Mesodermal cell (in vitro differentiated cells): ENCODE results near the gene TNS3.

ENCODE experiments used
- H3K27ac ChIP-seq: 2 replicates; pipeline ENCODE4 v1.7.0; 2013; ENCODE audit warnings: mild to moderate bottlenecking, low read depth, low read length, moderate library complexity; ENCODE audit not compliant: severe bottlenecking
- H3K36me3 ChIP-seq: 2 replicates; pipeline ENCODE4 v1.7.1; 2013; ENCODE audit warnings: mild to moderate bottlenecking, low read length, moderate library complexity; ENCODE audit not compliant: control insufficient read depth, insufficient read depth
- H3K4me1 ChIP-seq: one replicate; pipeline ENCODE4 v1.7.1; 2013; ENCODE audit warnings: mild to moderate bottlenecking, low read length; ENCODE audit not compliant: insufficient read depth, control insufficient read depth, poor library complexity, severe bottlenecking
- H3K4me3 ChIP-seq: 2 replicates; pipeline ENCODE4 v1.7.0; 2013; ENCODE audit warnings: low read length, control low read depth, mild to moderate bottlenecking; ENCODE audit not compliant: insufficient read depth, poor library complexity, severe bottlenecking; ENCODE audit errors: extremely low read depth
- H3K9me3 ChIP-seq: 2 replicates; pipeline ENCODE4 v1.7.1; 2013; ENCODE audit warnings: mild to moderate bottlenecking, low read length, moderate library complexity; ENCODE audit not compliant: control insufficient read depth
- WGBS, 2 experiments: methylation state at CpG; one replicate each; pipeline ENCODE4 v1.1.5; 2013; ENCODE audit warnings: missing lambda C conversion rate in 2 of 2; ENCODE audit not compliant: insufficient coverage in 2 of 2; 5-methylcytosine and 5-hydroxymethylcytosine counted together

The TNS3 gene

DNA sequence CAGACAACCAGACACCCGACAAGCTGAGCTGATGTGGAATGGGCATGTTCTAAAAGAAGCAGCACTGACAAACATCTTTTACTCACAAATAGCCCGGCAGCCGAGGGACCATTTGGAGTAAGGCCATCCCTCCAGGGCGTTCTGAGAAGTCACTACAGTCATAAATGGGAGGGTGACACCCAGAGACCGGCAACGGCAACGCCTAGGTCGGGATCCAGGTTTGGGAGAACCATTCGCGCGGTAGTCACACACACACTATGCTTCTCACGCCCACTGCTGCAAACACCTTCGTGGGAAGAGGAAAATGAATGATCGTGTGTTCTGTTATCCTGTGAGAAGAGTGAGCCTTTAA, 9.8 kb downstream of the TNS3 start:
- no peak overlapping the region for H3K27ac ChIP-seq
- H3K4me3 ChIP-seq, result no peak overlapping the region
- WGBS, 2 experiments, result 79 to 95% methylated on average over 7 to 13 of the region's 14 CpGs

DNA sequence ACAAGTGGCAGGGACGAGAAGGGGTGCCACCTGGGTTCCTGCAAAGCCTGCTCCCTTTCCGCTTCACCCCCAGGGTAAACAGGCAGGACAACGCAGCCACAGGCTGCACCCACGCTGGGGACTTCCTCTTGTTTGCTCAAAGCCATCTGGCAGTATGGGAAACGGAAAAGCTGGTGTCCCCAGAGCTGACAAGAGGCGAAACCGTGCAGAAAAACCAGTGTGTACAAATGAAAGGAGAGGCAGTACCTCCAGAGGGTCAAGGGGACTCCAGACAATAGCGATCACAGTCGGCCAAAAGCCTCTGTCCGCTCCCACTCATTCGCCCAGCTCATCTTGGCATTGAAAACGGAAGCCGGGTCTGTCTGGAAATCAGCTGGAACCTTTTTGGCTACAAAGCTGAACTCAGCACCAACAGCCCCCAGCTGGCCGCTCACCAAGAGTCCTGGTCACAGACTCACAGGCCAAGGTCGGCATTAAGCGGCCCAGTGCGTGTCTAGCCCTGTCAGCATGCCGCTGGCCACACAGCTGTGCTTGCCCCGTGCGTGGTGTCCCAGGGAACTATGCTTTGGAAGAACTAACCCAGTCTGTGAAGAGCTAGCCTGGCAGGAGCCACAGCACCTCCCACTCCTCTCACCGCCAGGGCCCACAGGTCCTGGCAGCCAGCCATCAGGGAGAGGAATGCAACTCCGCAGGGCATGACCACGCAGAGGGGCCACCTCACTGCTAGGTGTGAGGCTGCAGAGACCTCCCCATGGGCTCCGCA, 10.4 kb downstream of the TNS3 start:
- Histone ChIP-seq H3K36me3 (peaks cover 21% of the 10 kb centered on the region), H3K27ac (no peak overlapping the region), H3K9me3 (no peaks in the 10 kb centered on the region), H3K4me1 (peaks cover 23% of the 10 kb centered on the region), H3K4me3 (no peak overlapping the region)
- WGBS, 2 experiments, result 86 to 90% methylated on average over 22 to 24 of the region's 24 CpGs

More for the DNA sequence above, 9.8 kb downstream of the TNS3 start:
- Histone ChIP-seq H3K9me3 (no peaks in the 10 kb centered on the region), H3K36me3 (peaks cover 26% of the 10 kb centered on the region), H3K4me1 (peaks cover 23% of the 10 kb centered on the region)

DNA sequence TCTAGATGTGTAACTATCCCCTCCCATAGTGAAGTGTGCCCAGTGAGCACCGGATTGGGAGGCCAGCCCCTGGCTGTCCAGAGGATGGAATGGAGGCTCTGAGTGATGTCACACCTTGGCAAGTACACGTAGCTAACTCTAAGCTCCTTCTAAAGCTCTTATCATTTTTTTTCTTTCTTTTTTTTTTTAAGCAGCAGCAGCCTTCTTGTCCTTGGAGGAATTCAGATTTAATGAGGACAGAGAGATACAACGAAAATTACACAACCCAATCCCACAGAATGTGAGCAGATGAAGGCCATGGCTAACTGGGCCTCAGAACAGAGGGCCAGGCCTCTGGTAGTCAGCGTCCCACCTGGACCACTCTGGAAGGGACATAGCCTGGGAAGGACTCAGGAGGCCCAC, 11.3 kb downstream of the TNS3 start:
- peaks cover 13% of the 10 kb centered on the region for H3K36me3 ChIP-seq
- H3K4me3 ChIP-seq, result no peak overlapping the region
- H3K9me3 ChIP-seq, result no peaks in the 10 kb centered on the region
- H3K27ac ChIP-seq, result no peak overlapping the region
- peaks cover 23% of the 10 kb centered on the region for H3K4me1 ChIP-seq
- 84 to 100% methylated on average over 1 to 2 of the region's 4 CpGs for WGBS, 2 experiments

DNA sequence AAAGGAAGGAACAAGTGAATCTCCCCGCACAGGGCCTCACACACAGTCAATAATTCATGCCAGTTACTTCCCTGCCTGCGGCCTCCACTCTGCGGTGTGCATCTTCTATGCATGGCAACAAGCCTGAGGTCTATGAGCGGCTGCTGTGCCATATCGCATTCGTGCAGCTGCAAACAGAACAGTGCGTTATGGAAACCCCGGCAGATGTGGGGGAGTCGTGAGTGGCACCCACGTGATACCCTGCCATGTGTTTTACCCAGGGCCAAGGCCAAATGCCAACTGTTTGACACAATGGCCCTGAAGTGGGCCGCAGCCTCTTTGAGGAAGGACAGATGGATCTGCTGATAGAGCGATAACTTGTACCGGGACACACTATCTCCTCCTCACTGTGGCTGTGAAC, 13.4 kb downstream of the TNS3 start:
- no peak overlapping the region for H3K4me3 ChIP-seq
- peaks cover 11% of the 10 kb centered on the region for H3K4me1 ChIP-seq
- no peaks in the 10 kb centered on the region for H3K9me3 ChIP-seq
- H3K36me3 ChIP-seq, result peaks cover 13% of the 10 kb centered on the region
- WGBS, 2 experiments, result 91 to 92% methylated on average over 11 to 12 of the region's 13 CpGs
- H3K27ac ChIP-seq, result no peak overlapping the region

DNA sequence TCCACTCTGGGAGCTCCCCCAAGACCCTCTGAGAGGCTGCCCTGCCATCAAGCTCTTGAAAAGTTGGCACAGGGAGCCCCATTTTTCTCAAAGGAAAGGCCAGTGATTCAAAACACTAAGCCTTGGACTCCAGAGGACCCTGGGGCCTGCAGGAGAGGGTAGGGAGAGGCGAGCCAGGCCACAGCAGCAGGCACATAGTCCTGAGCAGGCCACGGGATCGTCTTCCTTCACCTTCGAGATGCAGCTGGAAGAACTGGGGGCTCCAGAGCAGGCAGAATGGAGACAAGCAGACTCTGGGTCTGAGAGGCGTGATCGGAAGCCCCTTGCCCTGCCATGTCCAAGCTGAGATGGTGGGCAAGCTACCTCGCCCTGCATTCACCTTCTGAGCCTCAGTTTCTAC, 13.9 kb downstream of the TNS3 start:
- peaks cover 13% of the 10 kb centered on the region for H3K36me3 ChIP-seq
- H3K27ac ChIP-seq, result no peak overlapping the region
- H3K4me3 ChIP-seq, result no peak overlapping the region
- H3K9me3 ChIP-seq, result no peaks in the 10 kb centered on the region
- WGBS, 2 experiments, result 94 to 99% methylated on average over 7 of the region's 7 CpGs
- peaks cover 6% of the 10 kb centered on the region for H3K4me1 ChIP-seq

DNA sequence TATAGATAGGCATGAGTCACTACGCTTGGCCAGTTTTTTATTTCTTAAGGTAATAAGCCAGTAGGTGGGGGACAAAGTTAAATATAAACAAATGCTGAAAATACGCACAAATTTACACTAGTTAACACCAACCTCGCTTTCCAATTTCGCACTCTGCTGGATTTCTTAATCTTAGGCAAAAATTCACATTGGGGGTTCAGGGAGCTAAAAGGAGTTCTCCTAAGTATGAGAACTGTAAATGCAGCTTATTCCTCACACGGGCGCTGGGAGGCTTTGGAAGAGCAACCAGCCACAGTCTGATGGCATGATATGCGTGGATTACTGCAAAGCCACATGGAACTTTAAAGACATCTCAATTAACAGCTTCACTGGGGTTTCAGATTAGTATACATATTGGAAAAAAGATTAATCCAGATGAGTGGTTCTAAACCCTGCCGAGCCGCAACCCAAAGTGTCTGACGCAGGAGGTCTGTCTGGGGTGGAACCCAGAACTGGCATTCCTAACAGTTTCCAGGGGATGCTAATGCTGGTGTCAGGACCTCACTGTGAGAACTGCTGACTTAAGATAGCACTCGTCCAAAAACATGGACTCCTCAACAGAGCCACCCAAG, 16.2 kb downstream of the TNS3 start:
- Histone ChIP-seq H3K36me3 (peaks cover 3% of the 10 kb centered on the region), H3K27ac (no peak overlapping the region), H3K9me3 (no peaks in the 10 kb centered on the region), H3K4me3 (no peak overlapping the region), H3K4me1 (peaks cover 3% of the 10 kb centered on the region)
- WGBS, 2 experiments, result 84 to 87% methylated on average over 6 to 7 of the region's 11 CpGs

DNA sequence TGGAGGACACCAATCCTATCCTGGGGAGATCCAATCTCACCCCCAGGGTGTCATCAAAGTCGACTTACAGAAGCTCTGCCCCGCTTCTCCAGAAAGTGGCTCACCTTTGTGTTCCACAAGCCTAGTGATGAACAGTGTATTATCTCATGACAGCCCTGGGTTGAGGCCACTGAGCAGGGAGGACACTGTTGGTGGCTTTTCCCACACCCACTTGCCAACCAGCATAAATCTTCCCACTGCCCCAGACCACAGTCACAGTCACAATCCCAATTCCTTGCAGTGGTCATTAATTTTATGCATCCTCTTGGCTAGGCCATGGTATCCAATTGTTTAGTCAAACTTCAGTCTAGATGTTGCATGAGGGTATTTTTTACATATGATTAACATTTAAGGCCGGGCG, 18.4 kb downstream of the TNS3 start:
- WGBS, 2 experiments, result 90 to 100% methylated on average over 2 to 4 of the region's 4 CpGs
- no peak overlapping the region for H3K4me3 ChIP-seq

DNA sequence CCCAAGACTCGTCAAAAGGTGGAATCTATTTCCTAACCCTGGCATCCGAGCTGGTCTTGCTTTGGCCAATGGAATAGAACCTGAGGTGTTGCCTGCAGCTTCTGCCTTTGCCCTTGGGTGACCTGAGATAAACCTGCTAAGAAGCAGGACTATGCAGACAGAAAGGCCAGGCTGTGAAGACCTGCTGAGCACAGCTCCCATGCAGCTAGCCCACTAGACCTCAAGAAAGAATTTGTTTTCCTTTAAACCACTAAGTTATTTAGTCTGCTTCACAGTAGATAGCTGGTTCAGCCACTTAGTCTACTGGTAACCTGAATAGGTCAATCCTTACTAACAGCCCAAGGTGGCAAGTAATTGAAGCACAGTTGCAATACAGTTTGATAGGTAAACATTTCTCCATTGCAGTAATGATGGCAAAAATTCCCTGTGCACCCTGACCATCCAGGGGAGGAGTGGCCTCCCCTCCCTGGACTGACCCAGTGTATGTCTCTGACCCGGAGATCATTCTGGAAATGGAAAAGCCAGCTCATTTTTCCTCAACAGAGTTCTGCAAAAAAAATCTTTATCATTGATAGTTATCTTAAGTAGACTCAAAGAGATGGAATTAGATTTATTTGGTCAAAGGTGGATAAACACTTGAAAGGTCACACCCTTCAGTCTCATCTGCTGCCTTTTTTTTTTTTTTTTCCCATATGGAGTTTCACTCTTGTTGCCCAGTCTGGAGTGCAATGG, 20.0 kb downstream of the TNS3 start:
- H3K4me1 ChIP-seq, result peaks cover 14% of the 10 kb centered on the region
- H3K27ac ChIP-seq, result no peak overlapping the region
- 69 to 82% methylated on average over 2 of the region's 3 CpGs for WGBS, 2 experiments
- no peaks in the 10 kb centered on the region for H3K9me3 ChIP-seq
- no peak overlapping the region for H3K4me3 ChIP-seq
- H3K36me3 ChIP-seq, result no peaks in the 10 kb centered on the region

More for the DNA sequence above, 18.4 kb downstream of the TNS3 start:
- H3K9me3 ChIP-seq, result no peaks in the 10 kb centered on the region
- H3K4me1 ChIP-seq, result no peaks in the 10 kb centered on the region
- no peaks in the 10 kb centered on the region for H3K36me3 ChIP-seq
- no peak overlapping the region for H3K27ac ChIP-seq

DNA sequence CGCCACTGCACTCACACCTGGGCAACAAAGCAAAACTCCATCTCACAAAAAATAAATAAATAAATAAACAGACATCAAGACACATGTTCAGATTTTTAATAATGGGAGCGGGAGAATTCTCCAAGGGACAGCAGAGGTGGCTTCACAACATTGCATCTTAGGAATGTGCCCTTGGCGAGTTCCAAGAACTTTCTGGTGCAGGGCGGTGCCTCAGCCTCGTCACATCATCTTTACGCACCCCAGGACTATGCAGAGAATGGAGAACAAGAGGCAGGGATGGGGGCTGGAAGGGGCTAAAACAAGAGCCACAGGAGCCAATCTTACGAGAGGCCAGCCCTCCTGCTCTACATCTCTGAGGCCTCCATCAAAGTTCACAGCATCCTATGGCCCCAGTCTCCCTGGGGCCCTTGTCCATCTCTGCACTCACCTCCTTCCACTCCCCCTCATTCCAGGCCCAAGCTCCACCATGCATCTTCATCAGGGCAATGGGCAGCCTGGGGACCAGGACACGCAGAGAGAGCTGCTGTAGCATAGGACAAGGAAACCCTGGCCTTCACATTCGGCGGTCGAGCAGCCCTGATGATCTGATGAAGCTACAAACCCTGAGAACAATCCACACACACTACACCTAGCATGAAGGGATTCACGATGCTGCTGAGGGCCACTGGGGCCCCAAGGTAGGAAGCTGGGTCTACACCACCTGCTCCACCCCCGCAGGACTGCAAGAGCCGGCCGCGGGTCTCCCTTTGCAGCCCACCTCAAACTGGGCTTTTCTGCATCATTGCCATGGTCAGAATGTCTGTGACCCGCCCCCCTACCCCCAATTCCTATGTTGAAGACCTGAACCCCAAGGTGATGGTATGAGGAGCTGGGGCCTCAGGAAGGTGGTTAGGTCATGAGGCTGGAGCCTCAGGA, 22.3 kb downstream of the TNS3 start:
- Histone ChIP-seq H3K4me3 (no peak overlapping the region), H3K36me3 (peaks cover 2% of the 10 kb centered on the region), H3K9me3 (no peaks in the 10 kb centered on the region), H3K4me1 (peaks cover 22% of the 10 kb centered on the region), H3K27ac (no peak overlapping the region)
- WGBS, 2 experiments, result 89 to 97% methylated on average over 14 of the region's 17 CpGs
